ENCODE results near the gene PLCB2. TPM values are rescaled to one million over a fixed set of nuclear protein-coding genes. Genes with fewer than 3 reads are reported as not detected.

The PLCB2 gene
- total RNA-seq, 1 experiment from 2014 or later = 4.3 TPM

DNA sequence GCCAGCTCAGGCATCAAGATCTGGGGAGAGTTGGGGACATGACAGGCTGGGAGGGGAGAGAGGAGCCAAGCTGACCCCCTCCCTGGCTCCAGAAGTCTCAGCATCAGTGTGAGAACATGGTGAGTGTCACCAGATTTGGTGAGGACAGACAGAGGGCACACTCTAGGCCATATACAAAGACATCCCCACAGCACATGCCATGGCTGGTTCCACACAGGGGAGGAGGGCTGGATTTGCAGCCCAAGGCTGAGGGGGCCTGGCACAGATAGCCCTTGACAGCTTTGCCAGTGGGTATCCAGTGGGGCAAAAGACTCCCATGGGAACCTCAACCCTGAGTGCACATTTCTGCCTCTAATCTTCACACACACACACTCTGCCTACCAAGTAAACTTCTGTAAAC is 14.7 kb downstream of the PLCB2 start:
- H3K4me1 ChIP-seq (ENCODE audit: low read length) = peaks cover 15% of the 10 kb centered on the region
- H3K4me3 ChIP-seq (ENCODE audit: low read length) = no peak overlapping the region
- no peaks in the 10 kb centered on the region for H3K79me2 ChIP-seq (ENCODE audit: low read length)
- H3K9me3 ChIP-seq (ENCODE audit: low read length) = no peaks in the 10 kb centered on the region
- no peak overlapping the region for H3K9ac ChIP-seq (ENCODE audit: low read length)
- H3K36me3 ChIP-seq (ENCODE audit: insufficient read depth, low read length) = no peaks in the 10 kb centered on the region
- DNase-seq = no peak
- H3K27me3 ChIP-seq (ENCODE audit: low read length) = no peaks in the 10 kb centered on the region
- no peak overlapping the region for H2AFZ ChIP-seq (ENCODE audit: low read length)
- no peak overlapping the region for H3K4me2 ChIP-seq (ENCODE audit: low read depth, low read length, poor library complexity, severe bottlenecking)
- H3K27ac ChIP-seq (ENCODE audit: low read length) = no peak overlapping the region
- no peaks in the 10 kb centered on the region for H4K20me1 ChIP-seq (ENCODE audit: insufficient read depth, low read depth, low read length)
- no peaks in the 10 kb centered on the region for H3K9me2 ChIP-seq (replicated peaks; ENCODE audit: insufficient read depth, low read length)

DNA sequence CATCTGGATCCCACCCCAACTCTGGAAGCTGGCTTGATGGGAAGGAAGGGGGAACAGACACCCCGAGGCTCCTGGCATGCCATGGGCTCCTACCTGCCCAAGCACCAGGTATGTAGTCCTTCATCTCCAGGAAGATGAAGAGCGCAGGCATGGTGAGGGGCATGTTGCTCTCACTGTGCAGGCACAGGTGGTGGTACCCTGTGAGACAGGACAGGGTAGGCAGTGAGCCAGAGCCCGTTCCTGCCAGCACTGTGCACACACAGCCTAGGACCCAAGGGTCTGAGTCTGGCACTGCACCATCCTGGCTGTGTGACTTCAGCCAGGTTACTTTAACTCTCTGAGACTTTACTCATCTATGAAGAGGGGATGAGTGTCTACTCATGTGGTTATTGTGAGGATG is 15.5 kb downstream of the PLCB2 start:
- H4K20me1 ChIP-seq (ENCODE audit: insufficient read depth, low read depth, low read length) = no peaks in the 10 kb centered on the region
- no peak overlapping the region for H3K9ac ChIP-seq (ENCODE audit: low read length)
- H3K9me3 ChIP-seq (ENCODE audit: low read length) = no peaks in the 10 kb centered on the region
- no peak overlapping the region for H2AFZ ChIP-seq (ENCODE audit: low read length)
- H3K4me3 ChIP-seq (ENCODE audit: low read length) = no peak overlapping the region
- H3K4me2 ChIP-seq (ENCODE audit: low read depth, low read length, poor library complexity, severe bottlenecking) = no peak overlapping the region
- no peaks in the 10 kb centered on the region for H3K27me3 ChIP-seq (ENCODE audit: low read length)
- no peak for DNase-seq
- H3K79me2 ChIP-seq (ENCODE audit: low read length) = no peaks in the 10 kb centered on the region
- H3K27ac ChIP-seq (ENCODE audit: low read length) = no peak overlapping the region
- no peaks in the 10 kb centered on the region for H3K9me2 ChIP-seq (replicated peaks; ENCODE audit: insufficient read depth, low read length)
- H3K4me1 ChIP-seq (ENCODE audit: low read length) = peaks cover 15% of the 10 kb centered on the region
- H3K36me3 ChIP-seq (ENCODE audit: insufficient read depth, low read length) = no peaks in the 10 kb centered on the region

DNA sequence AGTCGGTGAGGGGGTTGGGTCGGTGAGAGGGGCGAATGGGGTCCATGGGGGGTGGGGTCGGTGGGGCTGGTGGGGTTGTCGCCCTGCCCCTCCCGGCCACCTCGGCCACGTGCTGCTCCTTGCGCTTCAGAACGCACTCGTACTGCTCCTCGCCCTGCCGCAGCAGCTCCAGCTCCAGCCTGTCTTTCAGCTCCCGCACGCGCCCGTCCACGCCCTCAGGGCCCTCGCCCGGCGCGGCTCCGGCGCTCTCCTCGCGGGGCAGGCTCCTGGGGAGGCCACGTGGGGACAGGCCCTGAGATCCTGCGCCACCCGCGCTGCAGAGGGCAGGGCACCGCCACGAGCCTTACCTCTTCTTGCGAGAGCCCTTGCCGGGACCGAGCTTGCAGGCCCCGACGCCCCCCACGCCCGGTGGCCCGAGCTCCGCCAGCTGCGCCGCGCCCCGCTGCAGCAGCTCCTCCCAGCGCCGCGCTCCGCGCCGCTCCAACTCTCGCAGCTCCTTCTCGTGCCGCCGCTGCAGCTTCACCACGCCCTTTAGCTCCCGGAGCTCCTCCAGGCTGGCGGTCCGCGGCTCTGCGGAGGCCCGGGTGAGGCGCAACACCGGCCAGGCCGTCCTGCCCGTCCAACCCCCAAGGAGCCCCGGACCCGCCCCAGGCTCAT is 16.7 kb downstream of the PLCB2 start:
- H3K27me3 ChIP-seq (ENCODE audit: low read length) = no peaks in the 10 kb centered on the region
- no peak overlapping the region for H3K4me3 ChIP-seq (ENCODE audit: low read length)
- no peak for DNase-seq
- no peak overlapping the region for H3K4me2 ChIP-seq (ENCODE audit: low read depth, low read length, poor library complexity, severe bottlenecking)
- no peaks in the 10 kb centered on the region for H3K9me3 ChIP-seq (ENCODE audit: low read length)
- no peak overlapping the region for H3K9ac ChIP-seq (ENCODE audit: low read length)
- H4K20me1 ChIP-seq (ENCODE audit: insufficient read depth, low read depth, low read length) = no peaks in the 10 kb centered on the region
- H3K9me2 ChIP-seq (replicated peaks; ENCODE audit: insufficient read depth, low read length) = no peaks in the 10 kb centered on the region
- no peaks in the 10 kb centered on the region for H3K79me2 ChIP-seq (ENCODE audit: low read length)
- no peak overlapping the region for H3K27ac ChIP-seq (ENCODE audit: low read length)
- H2AFZ ChIP-seq (ENCODE audit: low read length) = no peak overlapping the region
- H3K4me1 ChIP-seq (ENCODE audit: low read length) = peaks cover 15% of the 10 kb centered on the region
- no peaks in the 10 kb centered on the region for H3K36me3 ChIP-seq (ENCODE audit: insufficient read depth, low read length)

DNA sequence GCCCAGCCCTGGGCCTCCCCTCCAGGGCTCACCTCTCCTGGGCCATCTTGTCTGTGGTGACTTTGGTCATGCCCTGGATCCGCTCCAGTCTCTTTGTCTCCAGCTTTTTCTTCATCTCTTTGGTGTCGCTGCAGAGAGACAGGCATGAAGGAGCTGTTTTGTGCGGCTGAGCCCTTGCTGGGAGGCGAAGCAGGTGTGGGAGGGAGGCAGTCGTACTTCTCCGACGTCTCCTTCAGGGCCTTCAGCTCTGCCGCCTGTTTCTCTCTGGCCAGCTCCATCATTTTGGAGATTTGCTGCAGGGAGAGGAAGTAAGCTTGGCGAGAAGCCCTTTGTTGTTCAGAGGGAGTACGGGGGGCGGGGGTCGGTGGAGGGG is 17.2 kb downstream of the PLCB2 start:
- Histone ChIP-seq H3K9me3 (ENCODE audit: low read length) (no peaks in the 10 kb centered on the region), H3K27me3 (ENCODE audit: low read length) (no peaks in the 10 kb centered on the region), H3K4me2 (ENCODE audit: low read depth, low read length, poor library complexity, severe bottlenecking) (no peak overlapping the region), H3K79me2 (ENCODE audit: low read length) (no peaks in the 10 kb centered on the region), H3K36me3 (ENCODE audit: insufficient read depth, low read length) (no peaks in the 10 kb centered on the region), H3K4me3 (ENCODE audit: low read length) (no peak overlapping the region), H3K27ac (ENCODE audit: low read length) (no peak overlapping the region), H2AFZ (ENCODE audit: low read length) (no peak overlapping the region), H3K4me1 (ENCODE audit: low read length) (peaks cover 15% of the 10 kb centered on the region), H3K9ac (ENCODE audit: low read length) (no peak overlapping the region), H3K9me2 (replicated peaks; ENCODE audit: insufficient read depth, low read length) (no peaks in the 10 kb centered on the region), H4K20me1 (ENCODE audit: insufficient read depth, low read depth, low read length) (no peaks in the 10 kb centered on the region)
- no peak for DNase-seq

DNA sequence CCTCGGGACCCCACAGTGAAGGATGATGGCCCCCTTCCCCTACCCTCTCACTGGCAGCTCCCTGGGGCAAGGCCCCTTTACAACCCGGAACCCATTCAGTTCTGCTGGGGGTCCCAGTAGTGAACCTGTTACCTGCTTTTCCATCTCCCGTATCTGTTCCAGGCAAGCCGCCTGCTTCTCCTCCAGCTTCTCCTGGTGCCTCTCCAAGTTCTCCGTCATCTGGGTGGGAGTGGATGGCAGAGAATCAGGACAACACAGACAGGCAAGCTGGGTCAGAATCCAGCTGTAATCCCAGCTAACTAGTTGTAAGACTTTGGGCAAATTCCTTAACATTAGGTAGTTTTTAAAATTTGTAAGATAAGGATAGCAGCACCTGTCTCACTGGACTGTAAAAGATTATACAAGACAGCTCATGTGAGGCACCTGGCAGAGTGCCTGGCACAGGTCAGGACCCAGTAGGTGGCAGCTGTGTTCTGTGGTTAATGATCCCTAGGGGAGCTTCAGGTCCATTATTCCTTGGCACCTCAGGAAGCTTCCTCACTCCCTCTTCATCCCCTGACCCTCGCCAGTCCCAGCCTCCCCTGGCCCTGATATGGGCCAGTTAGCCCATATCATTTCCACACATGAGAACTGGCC is 18.5 kb downstream of the PLCB2 start:
- Histone ChIP-seq H3K9me2 (replicated peaks; ENCODE audit: insufficient read depth, low read length) (no peaks in the 10 kb centered on the region), H3K27ac (ENCODE audit: low read length) (no peak overlapping the region), H3K36me3 (ENCODE audit: insufficient read depth, low read length) (no peaks in the 10 kb centered on the region), H2AFZ (ENCODE audit: low read length) (no peak overlapping the region), H3K4me2 (ENCODE audit: low read depth, low read length, poor library complexity, severe bottlenecking) (no peak overlapping the region), H3K9me3 (ENCODE audit: low read length) (no peaks in the 10 kb centered on the region), H3K79me2 (ENCODE audit: low read length) (no peaks in the 10 kb centered on the region), H3K4me3 (ENCODE audit: low read length) (no peak overlapping the region), H3K4me1 (ENCODE audit: low read length) (peaks cover 15% of the 10 kb centered on the region), H4K20me1 (ENCODE audit: insufficient read depth, low read depth, low read length) (no peaks in the 10 kb centered on the region), H3K9ac (ENCODE audit: low read length) (no peak overlapping the region), H3K27me3 (ENCODE audit: low read length) (no peaks in the 10 kb centered on the region)
- no peak for DNase-seq

DNA sequence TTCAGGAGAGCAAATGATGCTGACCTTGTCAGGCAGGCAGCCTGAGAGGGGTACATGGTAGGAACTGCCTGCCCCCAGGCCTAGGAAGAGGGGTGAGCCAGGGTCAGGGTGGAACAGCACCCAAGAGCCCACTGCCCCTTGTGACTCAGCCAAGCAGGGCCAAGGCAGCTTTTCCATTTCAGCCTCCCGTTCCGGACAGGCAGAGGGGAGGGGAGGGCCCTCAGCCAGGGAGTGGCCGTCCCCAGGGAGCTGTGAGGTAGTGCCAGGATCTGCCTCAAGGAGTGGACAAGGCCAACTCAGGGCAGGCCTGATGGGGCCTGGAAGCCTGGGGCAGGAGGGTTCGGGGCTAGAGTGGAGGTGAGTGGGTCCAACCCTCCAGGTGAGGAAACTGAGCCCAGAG is 19.8 kb downstream of the PLCB2 start:
- DNase-seq = no peak
- no peak overlapping the region for H2AFZ ChIP-seq (ENCODE audit: low read length)
- no peaks in the 10 kb centered on the region for H4K20me1 ChIP-seq (ENCODE audit: insufficient read depth, low read depth, low read length)
- no peaks in the 10 kb centered on the region for H3K9me2 ChIP-seq (replicated peaks; ENCODE audit: insufficient read depth, low read length)
- no peaks in the 10 kb centered on the region for H3K79me2 ChIP-seq (ENCODE audit: low read length)
- no peak overlapping the region for H3K4me3 ChIP-seq (ENCODE audit: low read length)
- H3K9me3 ChIP-seq (ENCODE audit: low read length) = no peaks in the 10 kb centered on the region
- H3K4me1 ChIP-seq (ENCODE audit: low read length) = peaks cover 15% of the 10 kb centered on the region
- H3K4me2 ChIP-seq (ENCODE audit: low read depth, low read length, poor library complexity, severe bottlenecking) = no peak overlapping the region
- H3K27me3 ChIP-seq (ENCODE audit: low read length) = no peaks in the 10 kb centered on the region
- no peaks in the 10 kb centered on the region for H3K36me3 ChIP-seq (ENCODE audit: insufficient read depth, low read length)
- no peak overlapping the region for H3K27ac ChIP-seq (ENCODE audit: low read length)
- no peak overlapping the region for H3K9ac ChIP-seq (ENCODE audit: low read length)

DNA sequence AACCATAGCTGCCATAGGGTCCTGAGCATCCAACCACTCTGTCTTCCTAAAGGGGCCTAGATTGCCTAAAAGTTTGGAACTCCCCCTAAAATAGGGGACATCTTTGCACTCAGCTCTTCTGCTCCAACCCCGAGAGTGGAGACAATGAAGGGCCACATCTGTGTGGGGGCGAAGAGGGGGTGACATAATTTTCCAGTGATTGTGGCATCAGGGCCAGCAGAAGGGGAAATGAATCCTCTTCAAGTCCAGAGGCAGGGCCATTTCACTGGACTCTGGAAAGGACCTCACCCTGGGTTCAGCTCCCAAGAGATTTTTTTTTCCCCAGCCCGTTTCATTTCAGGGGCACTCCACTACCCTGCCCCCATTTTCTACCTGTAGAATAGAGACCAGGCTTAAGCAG is 20.2 kb downstream of the PLCB2 start:
- Histone ChIP-seq H3K79me2 (ENCODE audit: low read length) (no peaks in the 10 kb centered on the region), H3K36me3 (ENCODE audit: insufficient read depth, low read length) (no peaks in the 10 kb centered on the region), H2AFZ (ENCODE audit: low read length) (no peak overlapping the region), H3K27me3 (ENCODE audit: low read length) (no peaks in the 10 kb centered on the region), H3K4me3 (ENCODE audit: low read length) (no peak overlapping the region), H3K9me2 (replicated peaks; ENCODE audit: insufficient read depth, low read length) (no peaks in the 10 kb centered on the region), H3K9ac (ENCODE audit: low read length) (no peak overlapping the region), H3K4me2 (ENCODE audit: low read depth, low read length, poor library complexity, severe bottlenecking) (no peak overlapping the region), H3K4me1 (ENCODE audit: low read length) (peaks cover 15% of the 10 kb centered on the region), H3K27ac (ENCODE audit: low read length) (no peak overlapping the region), H4K20me1 (ENCODE audit: insufficient read depth, low read depth, low read length) (no peaks in the 10 kb centered on the region), H3K9me3 (ENCODE audit: low read length) (no peaks in the 10 kb centered on the region)
- DNase-seq = no peak

DNA sequence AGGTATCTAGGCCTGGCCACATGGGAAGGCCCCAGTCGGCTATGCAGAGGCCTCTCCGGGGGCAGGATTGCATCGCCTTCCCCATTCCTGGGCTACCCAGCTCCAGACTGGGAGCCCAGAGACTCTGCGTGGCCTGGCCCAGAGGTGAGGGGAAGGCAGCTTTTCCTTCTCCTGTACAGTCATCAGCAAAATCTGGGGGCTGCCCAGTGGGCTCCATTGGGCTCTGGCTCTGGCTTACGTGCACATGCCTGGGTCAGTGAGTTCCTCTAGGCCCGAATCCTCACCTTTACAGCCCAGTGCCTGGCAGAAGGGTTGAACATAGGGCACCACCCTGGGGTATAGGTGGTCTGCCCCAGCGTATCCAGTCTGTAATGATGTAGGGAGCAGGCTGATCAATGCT is 20.9 kb downstream of the PLCB2 start:
- H3K36me3 ChIP-seq (ENCODE audit: insufficient read depth, low read length) = no peaks in the 10 kb centered on the region
- no peaks in the 10 kb centered on the region for H3K9me3 ChIP-seq (ENCODE audit: low read length)
- H2AFZ ChIP-seq (ENCODE audit: low read length) = no peak overlapping the region
- H3K9ac ChIP-seq (ENCODE audit: low read length) = no peak overlapping the region
- no peaks in the 10 kb centered on the region for H3K9me2 ChIP-seq (replicated peaks; ENCODE audit: insufficient read depth, low read length)
- DNase-seq = no peak
- H4K20me1 ChIP-seq (ENCODE audit: insufficient read depth, low read depth, low read length) = no peaks in the 10 kb centered on the region
- H3K4me1 ChIP-seq (ENCODE audit: low read length) = peaks cover 15% of the 10 kb centered on the region
- H3K79me2 ChIP-seq (ENCODE audit: low read length) = no peaks in the 10 kb centered on the region
- H3K27ac ChIP-seq (ENCODE audit: low read length) = no peak overlapping the region
- no peaks in the 10 kb centered on the region for H3K27me3 ChIP-seq (ENCODE audit: low read length)
- H3K4me3 ChIP-seq (ENCODE audit: low read length) = no peak overlapping the region
- H3K4me2 ChIP-seq (ENCODE audit: low read depth, low read length, poor library complexity, severe bottlenecking) = no peak overlapping the region

All from Karpas-422 (cell line).